Neural cell (in vitro differentiated cells): Measurements from ENCODE around the gene ONECUT1. TPM values are rescaled to one million over a fixed set of nuclear protein-coding genes. Genes with fewer than 3 reads are reported as not detected.

Source experiments
- H2AFZ ChIP-seq: fragments of 200-600, 300-800 bp; sonication (generic), shearing (Covaris generic); 2 replicates; pipeline ENCODE4 v1.6.0; 2014; ENCODE audit warnings: low read depth, mild to moderate bottlenecking, antibody characterized with exemption, low read length, moderate library complexity
- H3F3A ChIP-seq: fragments of 200-600 bp; shearing (Covaris generic); 2 replicates; pipeline ENCODE4 v1.6.1; 2016; ENCODE audit warnings: mild to moderate bottlenecking, moderate library complexity, mixed read lengths, antibody characterized with exemption, low read length; ENCODE audit not compliant: insufficient read depth, poor library complexity, severe bottlenecking
- H3K27ac ChIP-seq: fragments of 200-600, 300-800 bp; sonication (generic), shearing (Covaris generic); 2 replicates; pipeline ENCODE4 v1.5.1; 2014; ENCODE audit warnings: mild to moderate bottlenecking, low read length, moderate library complexity
- H3K27me3 ChIP-seq: fragments of 300-800, 200-600 bp; sonication (generic), shearing (Covaris generic); 2 replicates; pipeline ENCODE4 v1.6.0; 2014; ENCODE audit warnings: mild to moderate bottlenecking, low read depth, low read length, moderate library complexity; ENCODE audit not compliant: insufficient read depth
- H3K36me3 ChIP-seq: fragments of 300-800, 200-600 bp; sonication (generic), shearing (Covaris generic); 2 replicates; pipeline ENCODE4 v1.5.1; 2014; ENCODE audit warnings: mild to moderate bottlenecking, antibody characterized with exemption, low read length, moderate library complexity; ENCODE audit not compliant: insufficient read depth
- H3K4me2 ChIP-seq: fragments of 300-800, 200-600 bp; sonication (generic), shearing (Covaris generic); 2 replicates; pipeline ENCODE4 v1.6.0; 2014; ENCODE audit warnings: mild to moderate bottlenecking, low read length
- H3K4me3 ChIP-seq: fragments of 300-800, 200-600 bp; sonication (generic), shearing (Covaris generic); 2 replicates; pipeline ENCODE4 v1.5.1; 2014; ENCODE audit warnings: mild to moderate bottlenecking, low read length, moderate library complexity
- H3K79me2 ChIP-seq: fragments of 200-600 bp; shearing (Covaris generic); replicated peaks from 2 replicates; pipeline ENCODE4 v1.6.0; 2014; ENCODE audit warnings: mild to moderate bottlenecking, low read length, moderate library complexity; ENCODE audit not compliant: insufficient read depth
- H3K9ac ChIP-seq: fragments of 300-800, 200-600 bp; sonication (generic), shearing (Covaris generic); 2 replicates; pipeline ENCODE4 v1.6.1; 2016; ENCODE audit warnings: mild to moderate bottlenecking, low read length, mixed read lengths
- H3K9me2 ChIP-seq: fragments of 200-600 bp; shearing (Covaris generic); 2 replicates; pipeline ENCODE4 v1.6.1; 2016; ENCODE audit warnings: mild to moderate bottlenecking, low read length, mixed read lengths; ENCODE audit not compliant: insufficient read depth
- H3K9me3 ChIP-seq: fragments of 200-600, 300-800 bp; sonication (generic), shearing (Covaris generic); 2 replicates; pipeline ENCODE4 v1.6.1; 2016; ENCODE audit warnings: mild to moderate bottlenecking, mixed run types, low read length, moderate library complexity, mixed read lengths
- H4K20me1 ChIP-seq: fragments of 200-600 bp; shearing (Covaris generic); 2 replicates; pipeline ENCODE4 v1.6.1; 2016; ENCODE audit warnings: mild to moderate bottlenecking, mixed run types; ENCODE audit not compliant: insufficient read depth
- CTCF ChIP-seq: fragments of 450-650 bp; IDR thresholded peaks from 2 replicates; pipeline ENCODE4 v1.5.1; 2014; ENCODE audit warnings: antibody characterized with exemption, mild to moderate bottlenecking, moderate library complexity; ENCODE audit not compliant: poor library complexity, severe bottlenecking
- EP300 ChIP-seq: fragments of 450-650 bp; conservative IDR thresholded peaks from 2 replicates; pipeline ENCODE4 v1.6.1; 2014; ENCODE audit warnings: antibody characterized with exemption, mild to moderate bottlenecking, moderate library complexity; ENCODE audit not compliant: poor library complexity, severe bottlenecking
- EZH2 ChIP-seq: fragments of 200-600, 300-800 bp; shearing (Covaris generic), sonication (generic); IDR thresholded peaks from 2 replicates; pipeline ENCODE4 v1.6.1; 2014; ENCODE audit warnings: antibody characterized with exemption, low read length, borderline replicate concordance, mild to moderate bottlenecking; ENCODE audit not compliant: insufficient read depth, poor library complexity, severe bottlenecking
- MXI1 ChIP-seq: fragments of 450-650 bp; conservative IDR thresholded peaks from 2 replicates; pipeline ENCODE4 v1.6.1; 2014; ENCODE audit warnings: antibody characterized with exemption, mild to moderate bottlenecking; ENCODE audit not compliant: poor library complexity, severe bottlenecking
- POLR2AphosphoS5 ChIP-seq: IDR thresholded peaks from 2 replicates; pipeline ENCODE4 v1.6.1; 2012
- RAD21 ChIP-seq: fragments of 450-650 bp; conservative IDR thresholded peaks from 2 replicates; pipeline ENCODE4 v1.6.1; 2014; ENCODE audit warnings: antibody characterized with exemption, mild to moderate bottlenecking, moderate library complexity
- REST ChIP-seq: IDR thresholded peaks from 2 replicates; pipeline ENCODE4 v1.6.1; 2012; ENCODE audit warnings: borderline replicate concordance
- SMC3 ChIP-seq: fragments of 450-650 bp; conservative IDR thresholded peaks from 2 replicates; pipeline ENCODE4 v1.6.1; 2014; ENCODE audit warnings: antibody characterized with exemption, mild to moderate bottlenecking, moderate library complexity; ENCODE audit not compliant: poor library complexity
- TAF1 ChIP-seq: IDR thresholded peaks from 2 replicates; pipeline ENCODE4 v1.6.1; 2012; ENCODE audit warnings: low read depth
- polyA plus RNA-seq: library from polyadenylated mRNA; depleted of rRNA; stranded (reverse); fragments of >200 nt; gene quantifications from 2 replicates; pipeline ENCODE4 v1.2.3, GENCODE V29; 2014

The ONECUT1 gene
- polyA plus RNA-seq, 1 donor from 2014 or later, result 1.2 TPM

GRCh38 chr15:52730594-52730993 is 59.5 kb downstream of the ONECUT1 start:
- H3K9me2 ChIP-seq, result no peaks in the 10 kb centered on the region
- no peak overlapping the region for H3K4me2 ChIP-seq
- no peaks in the 10 kb centered on the region for H3K36me3 ChIP-seq
- H3K9me3 ChIP-seq, result no peaks in the 10 kb centered on the region
- H3K9ac ChIP-seq, result no peak overlapping the region
- H2AFZ ChIP-seq, result no peak overlapping the region
- H3K27ac ChIP-seq, result no peak overlapping the region
- no peak overlapping the region for H3K4me3 ChIP-seq
- H3F3A ChIP-seq, result no peaks in the 10 kb centered on the region
- TF ChIP-seq RAD21 (no peak), CTCF (no peak), POLR2AphosphoS5 (no peak), MXI1 (no peak), SMC3 (no peak), REST (no peak), EP300 (no peak), EZH2 (no peak), TAF1 (no peak)
- no peaks in the 10 kb centered on the region for H4K20me1 ChIP-seq
- H3K27me3 ChIP-seq, result no peaks in the 10 kb centered on the region
- H3K79me2 ChIP-seq, result no peaks in the 10 kb centered on the region

- H3K9me2 ChIP-seq, result no peaks in the 10 kb centered on the region
- no peak overlapping the region for H3K4me2 ChIP-seq
- H3F3A ChIP-seq, result no peaks in the 10 kb centered on the region
- H3K27ac ChIP-seq, result no peak overlapping the region
- H3K9me3 ChIP-seq, result no peaks in the 10 kb centered on the region
- no peak overlapping the region for H2AFZ ChIP-seq
- H4K20me1 ChIP-seq, result no peaks in the 10 kb centered on the region
- H3K4me3 ChIP-seq, result no peak overlapping the region
- no peaks in the 10 kb centered on the region for H3K79me2 ChIP-seq
- no peaks in the 10 kb centered on the region for H3K36me3 ChIP-seq
- H3K27me3 ChIP-seq, result no peaks in the 10 kb centered on the region
- TF ChIP-seq SMC3, result no peak
- no peak for TF ChIP-seq MXI1
- no peak for TF ChIP-seq EZH2
- TF ChIP-seq RAD21, result no peak
- no peak for TF ChIP-seq POLR2AphosphoS5
- no peak for TF ChIP-seq EP300
- no peak for TF ChIP-seq REST
- TF ChIP-seq TAF1, result no peak
- TF ChIP-seq CTCF, result no peak
- H3K9ac ChIP-seq, result no peak overlapping the region
These were observed 60.0 kb downstream of the ONECUT1 start for GRCh38 chr15:52730173-52730572.
